Measurements from ENCODE around the gene CALML3. TPM values are rescaled to one million over a fixed set of nuclear protein-coding genes. Genes with fewer than 3 reads are reported as not detected.

Gene CALML3
- polyA plus RNA-seq, 4 donors, result 0.08 TPM; not detected in 3

- DNase-seq (ENCODE audit: low read depth in 4 of 4, low spot score in 2 of 4), result no peak
These were observed 1.7 kb upstream of the CALML3 start for GRCh38 chr10:5522913-5523560.

- DNase-seq (ENCODE audit: low read depth in 4 of 4, low spot score in 2 of 4), result no peak
These were observed 776 bp upstream of the CALML3 start for GRCh38 chr10:5523796-5524574.

- DNase-seq (ENCODE audit: low read depth in 4 of 4, low spot score in 2 of 4), result no peak
These were observed 990 bp downstream of the CALML3 start for GRCh38 chr10:5525561-5526341.

- no peak for DNase-seq (ENCODE audit: low read depth in 4 of 4, low spot score in 2 of 4)
These were observed 2.0 kb downstream of the CALML3 start for GRCh38 chr10:5526691-5527331.

GRCh38 chr10:5527332-5528200, 2.8 kb downstream of the CALML3 start:
- no peak for DNase-seq (ENCODE audit: low read depth in 4 of 4, low spot score in 2 of 4)

- DNase-seq (ENCODE audit: low read depth in 4 of 4, low spot score in 2 of 4), result no peak
These were observed 4.4 kb downstream of the CALML3 start for GRCh38 chr10:5528989-5529701.

- DNase-seq (ENCODE audit: low read depth in 4 of 4, low spot score in 2 of 4), result no peak
These were observed 5.1 kb downstream of the CALML3 start for GRCh38 chr10:5529702-5530411.

GRCh38 chr10:5530412-5530806, 5.6 kb downstream of the CALML3 start:
- no peak for DNase-seq (ENCODE audit: low read depth in 4 of 4, low spot score in 2 of 4)

- DNase-seq (ENCODE audit: low read depth in 4 of 4, low spot score in 2 of 4), result no peak
These were observed 6.2 kb downstream of the CALML3 start for GRCh38 chr10:5530846-5531557.

- DNase-seq (ENCODE audit: low read depth in 4 of 4, low spot score in 2 of 4), result no peak
These were observed 7.0 kb downstream of the CALML3 start for GRCh38 chr10:5531558-5532306.

GRCh38 chr10:5532307-5532605, 7.5 kb downstream of the CALML3 start:
- no peak for DNase-seq (ENCODE audit: low read depth in 4 of 4, low spot score in 2 of 4)

- DNase-seq (ENCODE audit: low read depth in 4 of 4, low spot score in 2 of 4), result no peak
These were observed 7.9 kb downstream of the CALML3 start for GRCh38 chr10:5532618-5533097.

- no peak for DNase-seq (ENCODE audit: low read depth in 4 of 4, low spot score in 2 of 4)
These were observed 8.5 kb downstream of the CALML3 start for GRCh38 chr10:5533098-5533731.

- no peak for DNase-seq (ENCODE audit: low read depth in 4 of 4, low spot score in 2 of 4)
These were observed 9.5 kb downstream of the CALML3 start for GRCh38 chr10:5534051-5534821.

GRCh38 chr10:5534880-5535856, 10.4 kb downstream of the CALML3 start:
- no peak for DNase-seq (ENCODE audit: low read depth in 4 of 4, low spot score in 2 of 4)

Data from left renal cortex interstitium (tissue), 4 donors.